A673 (cell line): Measurements from ENCODE around the gene ATL1. TPM values are rescaled to one million over a fixed set of nuclear protein-coding genes. Genes with fewer than 3 reads are reported as not detected.

Source experiments
- BruUV-seq: library from RNA; stranded (reverse); fragments of 400-500 nt; replicated peaks from 2 replicates; lab custom pipeline; 2021; lab: Mats Ljungman, UMichigan
- CTCF ChIA-PET: fragments of 300-600 bp; sonication (Branson Sonifier 250); formaldehyde crosslinking; loops from one replicate; lab custom pipeline; 2022; ENCODE audit warnings: antibody characterized with exemption; lab: Charles Lee
- POLR2A ChIA-PET: fragments of 300-600 bp; sonication (Branson Sonifier 250); formaldehyde crosslinking; loops from one replicate; lab custom pipeline; 2022; ENCODE audit warnings: antibody characterized with exemption; ENCODE audit not compliant: low non-redundant PET; lab: Charles Lee
- DNase-seq: peaks from one replicate; pipeline ENCODE4 v3.0.0-alpha.2; 2015; ENCODE audit warnings: low spot score
- H3K27ac ChIP-seq: fragments of 200-600 bp; sonication (generic); 2 replicates; pipeline ENCODE4 v1.5.1; 2016; ENCODE audit warnings: mixed run types, low read depth, mild to moderate bottlenecking, mixed read lengths, antibody characterized with exemption, low read length; ENCODE audit not compliant: poor library complexity, severe bottlenecking
- H3K27me3 ChIP-seq: fragments of 200-600 bp; sonication (generic); replicated peaks from 2 replicates; pipeline ENCODE4 v1.6.1; 2017; ENCODE audit warnings: mixed run types, low read depth, mild to moderate bottlenecking, mixed read lengths, antibody characterized with exemption, low read length; ENCODE audit not compliant: insufficient read depth, poor library complexity
- H3K36me3 ChIP-seq: fragments of 200-600 bp; sonication (generic); 2 replicates; pipeline ENCODE4 v1.6.1; 2016; ENCODE audit warnings: mixed run types, mild to moderate bottlenecking, mixed read lengths, antibody characterized with exemption, low read length; ENCODE audit not compliant: insufficient read depth, poor library complexity, severe bottlenecking
- H3K4me1 ChIP-seq: fragments of 200-600 bp; sonication (generic); 2 replicates; pipeline ENCODE4 v1.6.1; 2017; ENCODE audit warnings: mixed run types, mild to moderate bottlenecking, mixed read lengths, antibody characterized with exemption, low read length; ENCODE audit not compliant: insufficient read depth, poor library complexity, severe bottlenecking
- H3K4me3 ChIP-seq: fragments of 200-600 bp; sonication (generic); 2 replicates; pipeline ENCODE4 v1.5.1; 2016; ENCODE audit warnings: low read depth, mixed run types, mild to moderate bottlenecking, mixed read lengths, low read length; ENCODE audit not compliant: poor library complexity, severe bottlenecking
- H3K9me3 ChIP-seq: fragments of 200-600 bp; sonication (generic); 2 replicates; pipeline ENCODE4 v1.6.1; 2016; ENCODE audit warnings: mixed run types, low read depth, mild to moderate bottlenecking, mixed read lengths, antibody characterized with exemption, low read length; ENCODE audit not compliant: poor library complexity, severe bottlenecking
- EZH2 ChIP-seq: fragments of 200-600 bp; sonication (generic); IDR thresholded peaks from 2 replicates; pipeline ENCODE4 v1.6.1; 2017; ENCODE audit warnings: borderline replicate concordance, low read depth, mild to moderate bottlenecking, mixed read lengths, antibody characterized with exemption, low read length; ENCODE audit not compliant: poor library complexity, severe bottlenecking
- intact Hi-C: fragments of 100-400 bp; cut with micrococcal nuclease; formaldehyde crosslinking; loops from one replicate; pipeline ENCODE4 v1.10.0; 2022; ENCODE audit not compliant: unreplicated experiment
- total RNA-seq: library from RNA; stranded (reverse); gene quantifications from 2 replicates; pipeline ENCODE4 v1.2.3, GENCODE V29; 2021
- TF ChIP-seq, protein P1 (sequence below): fragments of 300-800, 200-600 bp; sonication (generic); conservative IDR thresholded peaks from 2 replicates; pipeline ENCODE4 v1.5.1; 2017; ENCODE audit warnings: low read depth, mild to moderate bottlenecking, antibody characterized with exemption, low read length, moderate library complexity, mixed read lengths

ATL1 gene
- total RNA-seq, 1 experiment from 2014 or later, result 9.8 TPM

DNA sequence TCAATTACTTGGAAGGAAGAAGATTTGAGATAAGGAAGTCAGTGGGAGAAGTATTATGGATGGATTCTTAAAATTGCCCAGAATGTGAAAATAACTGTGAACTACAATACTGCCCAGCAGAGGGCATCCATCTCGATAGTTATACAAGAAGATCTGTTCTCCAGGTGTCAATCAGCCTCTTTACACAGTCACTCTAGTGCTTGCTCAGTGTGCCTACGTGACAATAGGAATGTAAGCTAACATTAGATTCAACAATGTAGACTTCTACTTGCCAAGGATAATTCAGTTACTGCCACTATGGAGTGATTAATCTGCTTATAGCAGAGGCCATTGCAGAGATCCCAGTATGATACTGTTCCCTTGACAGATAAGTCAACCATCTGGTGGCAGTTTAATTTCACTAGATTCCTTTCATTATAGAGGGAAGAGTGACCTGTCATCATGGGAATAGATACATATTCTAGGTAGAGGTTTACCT lies 17.0 kb upstream of the ATL1 start:
- no TSS peak for BruUV-seq
- H3K4me1 ChIP-seq, result no peaks in the 10 kb centered on the region
- DNase-seq, result peak; percentile 67
- TF ChIP-seq, protein P1, sequence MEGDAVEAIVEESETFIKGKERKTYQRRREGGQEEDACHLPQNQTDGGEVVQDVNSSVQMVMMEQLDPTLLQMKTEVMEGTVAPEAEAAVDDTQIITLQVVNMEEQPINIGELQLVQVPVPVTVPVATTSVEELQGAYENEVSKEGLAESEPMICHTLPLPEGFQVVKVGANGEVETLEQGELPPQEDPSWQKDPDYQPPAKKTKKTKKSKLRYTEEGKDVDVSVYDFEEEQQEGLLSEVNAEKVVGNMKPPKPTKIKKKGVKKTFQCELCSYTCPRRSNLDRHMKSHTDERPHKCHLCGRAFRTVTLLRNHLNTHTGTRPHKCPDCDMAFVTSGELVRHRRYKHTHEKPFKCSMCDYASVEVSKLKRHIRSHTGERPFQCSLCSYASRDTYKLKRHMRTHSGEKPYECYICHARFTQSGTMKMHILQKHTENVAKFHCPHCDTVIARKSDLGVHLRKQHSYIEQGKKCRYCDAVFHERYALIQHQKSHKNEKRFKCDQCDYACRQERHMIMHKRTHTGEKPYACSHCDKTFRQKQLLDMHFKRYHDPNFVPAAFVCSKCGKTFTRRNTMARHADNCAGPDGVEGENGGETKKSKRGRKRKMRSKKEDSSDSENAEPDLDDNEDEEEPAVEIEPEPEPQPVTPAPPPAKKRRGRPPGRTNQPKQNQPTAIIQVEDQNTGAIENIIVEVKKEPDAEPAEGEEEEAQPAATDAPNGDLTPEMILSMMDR, result peak; percentile 74
- no peak for TF ChIP-seq EZH2
- H3K36me3 ChIP-seq, result no peaks in the 10 kb centered on the region
- H3K4me3 ChIP-seq, result no peak overlapping the region
- intact Hi-C loops, result loop anchor here (1.0 kb wide), 3 partner anchors 171 to 317 kb away; no protein-coding TSS in a partner anchor
- ChIA-PET CTCF (interaction anchor here (1.0 kb wide), 1 partner anchor 231 kb away, joined by 4 read pairs; no protein-coding TSS in a partner anchor), POLR2A (no interaction called here)
- H3K27me3 ChIP-seq, result no peaks in the 10 kb centered on the region
- no peak overlapping the region for H3K27ac ChIP-seq
- H3K9me3 ChIP-seq, result peaks cover 1% of the 10 kb centered on the region

DNA sequence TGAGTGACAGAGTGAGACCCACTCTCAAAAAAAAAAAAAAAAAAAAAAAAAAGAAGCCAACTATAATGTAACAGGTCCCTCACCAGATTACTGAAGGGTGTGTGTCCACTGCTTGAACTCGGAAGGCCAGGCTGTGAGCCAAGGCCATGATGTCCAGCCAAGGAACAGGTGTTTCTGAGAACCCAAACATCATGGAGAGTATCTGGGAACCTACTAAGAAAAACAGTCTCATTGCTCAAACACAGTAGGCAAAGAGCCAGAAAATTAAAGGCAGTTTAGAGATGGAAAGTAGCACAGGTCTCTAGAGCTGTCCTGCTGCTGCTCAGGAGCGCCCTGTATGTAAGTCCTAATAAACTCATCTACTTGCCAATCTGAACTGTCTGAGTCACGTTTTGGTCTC lies 15.0 kb upstream of the ATL1 start:
- H3K36me3 ChIP-seq, result no peaks in the 10 kb centered on the region
- H3K4me3 ChIP-seq, result no peak overlapping the region
- no peaks in the 10 kb centered on the region for H3K4me1 ChIP-seq
- H3K27ac ChIP-seq, result no peak overlapping the region
- ChIA-PET POLR2A (interaction anchor here (0.6 kb wide), 1 partner anchor 13 kb away, joined by 3 read pairs; no protein-coding TSS in a partner anchor), CTCF (interaction anchor here (0.6 to 0.8 kb wide), 2 partner anchors 229 to 420 kb away, joined by 4 to 14 read pairs; no protein-coding TSS in a partner anchor)
- H3K27me3 ChIP-seq, result no peaks in the 10 kb centered on the region
- intact Hi-C loops, result no loop called here
- no peak for DNase-seq
- no peaks in the 10 kb centered on the region for H3K9me3 ChIP-seq
- no TSS peak for BruUV-seq
- no peak for TF ChIP-seq EZH2
- TF ChIP-seq, protein P1, result no peak

DNA sequence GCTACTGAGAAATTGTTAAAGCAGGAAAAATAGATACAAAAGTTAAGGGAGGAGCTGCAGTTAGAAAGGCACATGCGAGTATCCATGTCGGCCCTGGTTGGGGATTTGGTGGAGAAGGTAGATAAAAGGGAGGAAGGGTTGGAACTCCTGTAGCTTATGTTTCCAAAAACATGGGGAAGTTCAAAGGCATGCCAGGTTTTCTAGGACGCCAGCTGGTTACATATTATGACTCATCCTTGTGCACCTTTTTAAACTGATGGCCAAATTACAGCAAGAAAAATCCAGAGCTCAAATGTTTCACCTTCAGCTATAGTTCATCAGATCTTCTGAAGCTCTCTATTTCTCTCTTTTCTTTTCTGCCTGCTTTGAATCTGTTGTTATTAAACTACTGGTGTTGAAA lies 14.3 kb upstream of the ATL1 start:
- intact Hi-C loops, result no loop called here
- CTCF ChIA-PET, result no interaction called here
- no peaks in the 10 kb centered on the region for H3K4me1 ChIP-seq
- no peaks in the 10 kb centered on the region for H3K27me3 ChIP-seq
- H3K4me3 ChIP-seq, result no peak overlapping the region
- no peaks in the 10 kb centered on the region for H3K36me3 ChIP-seq
- BruUV-seq, result no TSS peak
- no peaks in the 10 kb centered on the region for H3K9me3 ChIP-seq
- H3K27ac ChIP-seq, result no peak overlapping the region
- POLR2A ChIA-PET, result no interaction called here
- no peak for DNase-seq
- TF ChIP-seq EZH2, result no peak
- TF ChIP-seq, protein P1, result no peak
